Fibroblast of skin of right quadriceps (primary cell): ENCODE results near the gene STARD7.
"Not testable (repeated sequence)": the region's sequence is repeated elsewhere in the genome, so short reads cannot be mapped to it uniquely, and the experiment has no call there.

Source experiments
- DNase-seq: peaks from one replicate; pipeline ENCODE4 v3.0.0-alpha.2; 2013

STARD7 gene, protein sequence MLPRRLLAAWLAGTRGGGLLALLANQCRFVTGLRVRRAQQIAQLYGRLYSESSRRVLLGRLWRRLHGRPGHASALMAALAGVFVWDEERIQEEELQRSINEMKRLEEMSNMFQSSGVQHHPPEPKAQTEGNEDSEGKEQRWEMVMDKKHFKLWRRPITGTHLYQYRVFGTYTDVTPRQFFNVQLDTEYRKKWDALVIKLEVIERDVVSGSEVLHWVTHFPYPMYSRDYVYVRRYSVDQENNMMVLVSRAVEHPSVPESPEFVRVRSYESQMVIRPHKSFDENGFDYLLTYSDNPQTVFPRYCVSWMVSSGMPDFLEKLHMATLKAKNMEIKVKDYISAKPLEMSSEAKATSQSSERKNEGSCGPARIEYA

DNA sequence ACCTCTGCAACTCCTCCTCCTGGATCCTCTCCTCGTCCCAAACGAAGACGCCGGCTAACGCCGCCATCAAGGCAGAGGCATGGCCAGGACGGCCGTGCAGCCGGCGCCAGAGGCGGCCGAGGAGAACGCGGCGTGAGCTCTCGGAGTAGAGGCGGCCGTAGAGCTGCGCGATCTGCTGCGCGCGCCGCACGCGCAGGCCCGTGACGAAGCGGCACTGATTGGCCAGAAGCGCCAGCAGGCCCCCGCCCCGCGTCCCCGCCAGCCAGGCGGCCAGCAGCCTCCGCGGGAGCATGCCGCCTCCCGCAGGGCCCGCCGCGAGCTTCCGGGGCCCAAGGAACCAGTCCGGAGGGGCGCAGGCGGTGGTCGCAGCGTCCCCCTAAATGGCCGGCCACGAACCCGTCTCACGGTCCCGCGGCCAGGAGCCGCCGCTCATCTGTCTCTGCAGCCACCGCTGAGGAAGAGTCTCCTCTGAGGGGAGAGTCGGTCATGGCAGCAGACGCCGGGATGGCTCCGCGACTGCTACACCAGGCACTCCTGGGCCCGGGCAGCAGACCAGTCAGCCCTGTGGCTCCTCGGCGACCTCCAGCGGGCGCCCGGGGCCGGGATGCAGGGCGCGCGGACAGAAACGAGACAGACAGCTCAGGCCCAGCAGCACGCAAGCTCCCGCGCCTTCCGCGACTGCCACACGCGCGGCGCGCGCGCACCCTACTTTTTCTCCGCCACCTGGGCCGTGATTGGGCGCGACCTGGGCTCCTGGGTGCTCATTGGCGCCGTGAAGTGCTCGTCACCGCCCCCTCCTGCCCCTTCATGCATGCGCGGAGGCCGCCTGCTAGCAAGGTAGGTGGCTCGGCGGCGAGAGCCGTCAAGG, at the start of gene STARD7:
Gene STARD7 (minus strand): TSS at position 685 of the 868 bp plus-strand sequence. CDS start 393 bp downstream, at position 292.
- peak; percentile 98 for DNase-seq

DNA sequence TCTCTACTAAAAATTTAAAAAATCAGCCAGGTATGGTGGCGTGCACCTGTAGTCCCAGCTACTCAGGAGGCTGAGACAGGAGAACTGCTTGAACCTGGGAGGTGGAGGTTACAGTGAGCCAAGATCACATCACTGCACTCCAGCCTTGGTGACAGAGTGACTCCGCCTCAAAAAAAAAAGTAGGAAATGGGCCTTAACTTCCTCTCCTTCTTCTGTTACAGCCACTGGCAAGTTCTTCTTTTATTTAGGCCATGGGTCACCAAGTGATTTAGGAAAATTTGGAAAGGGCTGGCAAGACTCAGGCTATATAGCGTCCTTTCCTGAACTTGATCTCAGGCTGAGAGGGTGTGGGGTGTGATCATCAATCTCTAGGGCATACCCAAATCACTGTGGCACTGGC, 49.1 kb upstream of the STARD7 start:
- DNase-seq = not testable (repeated sequence)

DNA sequence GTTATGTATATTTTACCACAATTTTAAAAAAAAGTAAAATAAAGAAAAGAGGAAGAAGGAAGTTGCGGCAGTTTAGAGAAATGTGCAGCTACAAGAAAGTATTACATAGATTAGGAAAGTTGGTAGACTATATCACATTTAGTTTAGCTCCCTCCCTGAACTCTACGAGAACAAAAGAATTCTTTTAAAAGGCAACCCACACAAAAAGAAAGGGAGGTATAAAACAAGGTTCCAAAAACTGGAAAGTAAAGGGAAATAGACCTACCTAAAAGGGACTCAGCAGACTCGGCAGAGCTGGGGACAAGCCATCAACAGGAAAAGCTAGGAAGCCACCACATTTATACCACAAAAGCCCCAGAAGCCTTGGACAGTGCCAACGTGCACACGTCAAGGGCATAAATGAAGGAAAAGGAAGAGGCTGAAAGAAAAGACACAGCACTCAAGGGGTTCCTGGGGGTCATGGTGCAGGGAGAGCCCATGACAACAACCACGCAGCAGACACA, 48.0 kb upstream of the STARD7 start:
- no peak for DNase-seq

DNA sequence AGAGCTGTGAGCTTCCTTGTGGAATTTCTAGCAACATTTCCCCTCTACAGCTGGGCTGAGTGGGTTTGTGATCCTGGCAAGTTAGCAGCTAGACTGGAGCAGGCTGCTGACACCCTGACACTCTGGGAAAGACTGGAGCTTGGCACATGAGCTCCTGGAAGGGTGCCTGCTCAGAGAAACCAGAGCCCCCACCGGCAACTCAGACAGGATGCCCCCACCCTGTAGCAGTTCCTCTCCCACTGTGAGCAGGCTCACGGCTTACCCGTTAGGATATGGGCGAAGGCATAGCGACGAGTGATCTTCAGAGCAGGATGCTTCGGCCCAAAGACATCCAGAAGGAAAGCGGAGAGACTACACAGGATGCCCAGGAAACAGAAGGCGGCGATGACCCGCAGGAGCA, 45.9 kb upstream of the STARD7 start:
- no peak for DNase-seq

DNA sequence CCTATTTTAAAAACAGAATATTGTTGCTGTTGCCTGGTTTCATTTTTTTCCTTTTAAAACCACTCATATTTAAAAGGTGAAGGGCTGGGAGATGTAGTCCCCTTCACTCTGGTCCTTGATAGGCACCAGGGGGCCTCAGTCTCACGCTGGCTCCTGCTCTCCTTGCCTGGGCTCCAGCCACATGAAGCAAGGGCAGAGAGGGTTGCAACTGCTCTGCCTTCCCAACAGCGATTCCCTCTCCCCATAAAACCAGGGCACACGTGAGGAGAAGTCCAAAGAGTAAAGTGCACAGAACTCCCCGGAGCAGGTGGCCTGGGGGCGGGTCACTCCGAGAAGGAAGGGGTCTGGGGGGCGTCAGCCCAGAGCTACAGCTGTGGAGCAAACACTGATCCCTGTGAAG, 44.4 kb upstream of the STARD7 start:
- DNase-seq = no peak

DNA sequence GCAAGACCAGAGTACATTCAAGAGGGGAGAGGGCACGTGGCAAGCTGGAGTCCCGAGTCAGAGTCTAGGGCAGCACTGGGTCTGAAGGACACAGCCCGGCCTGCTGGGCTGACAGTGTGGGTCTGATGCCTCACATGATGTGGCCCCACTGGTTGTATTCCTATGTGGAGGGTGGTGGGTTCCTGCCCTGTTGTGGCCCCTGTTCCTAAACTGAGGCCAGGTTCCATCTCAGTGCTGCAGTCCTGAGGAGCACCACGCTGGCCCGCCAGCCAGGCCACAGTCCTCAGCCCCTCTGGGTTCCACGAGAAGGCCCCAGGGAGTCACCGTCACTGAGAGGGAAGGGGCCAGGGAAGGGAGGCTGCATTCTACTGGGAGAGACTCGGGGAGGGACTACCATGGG, 43.9 kb upstream of the STARD7 start:
- no peak for DNase-seq

DNA sequence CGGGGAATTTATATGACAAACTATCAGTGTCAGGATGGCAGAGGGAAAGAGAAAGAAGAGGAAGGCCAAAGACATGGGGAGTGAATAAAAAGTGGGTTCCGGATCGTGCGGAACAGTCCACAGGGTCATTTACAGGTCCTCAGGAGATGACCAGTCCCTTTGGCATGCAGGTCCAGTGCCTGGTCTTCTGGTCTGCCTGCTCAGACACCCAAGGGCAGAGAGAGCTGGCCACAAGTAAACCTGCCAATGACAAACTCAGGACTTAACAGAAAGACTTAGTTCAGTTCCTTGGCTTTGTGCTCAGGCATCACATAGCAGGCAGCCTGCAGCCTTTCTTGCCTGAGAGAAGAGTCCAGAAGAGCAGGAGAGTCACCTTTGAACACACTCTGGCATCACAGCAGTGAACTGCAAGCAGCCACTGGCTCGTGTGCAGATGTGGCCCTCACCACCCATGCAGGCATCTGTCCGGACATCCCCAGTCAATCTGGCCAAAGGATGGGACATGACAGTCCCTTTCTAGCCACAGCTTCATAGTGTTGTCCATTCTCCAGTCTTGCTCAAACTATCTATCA, 43.2 kb upstream of the STARD7 start:
- peak; percentile 73 for DNase-seq

DNA sequence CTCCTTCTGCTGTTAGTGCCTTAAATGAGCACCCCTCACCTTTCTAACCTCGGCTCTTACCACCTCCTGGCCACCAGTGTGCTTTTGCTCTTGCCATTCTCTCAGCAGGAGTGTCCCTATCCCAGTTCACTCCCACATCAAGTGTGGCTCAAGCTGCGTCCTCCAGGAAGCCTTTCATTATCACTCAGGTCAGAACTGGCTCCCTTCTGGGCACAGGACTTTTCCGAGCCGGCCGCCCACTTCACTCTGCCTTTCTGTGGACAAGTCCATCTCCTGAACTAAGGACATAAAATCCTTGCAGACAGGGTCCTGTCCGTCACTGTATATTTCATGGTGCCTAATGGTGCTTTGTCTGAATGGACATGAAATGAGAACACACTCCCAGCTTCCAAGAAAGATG, 41.6 kb upstream of the STARD7 start:
- no peak for DNase-seq

DNA sequence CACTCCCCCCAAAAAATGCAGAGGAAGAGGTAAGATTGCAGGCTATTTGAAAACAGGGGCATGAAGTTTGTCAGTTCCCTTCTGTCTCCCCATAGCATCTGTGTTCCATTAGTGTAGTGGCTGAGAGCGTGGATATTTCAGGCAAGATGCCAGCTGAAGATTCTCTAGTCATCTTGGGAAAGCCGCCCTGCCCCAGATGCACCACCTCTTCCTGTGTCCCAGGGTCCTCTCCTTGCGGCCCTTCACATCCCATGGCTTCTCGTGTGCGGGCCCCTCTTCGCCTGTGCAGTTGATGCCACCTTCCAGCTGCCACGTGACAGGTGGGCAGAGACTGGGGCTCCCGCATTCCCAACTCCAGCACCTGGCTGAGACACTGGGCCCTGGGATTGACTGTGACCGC, 41.0 kb upstream of the STARD7 start:
- DNase-seq = peak; percentile 89

DNA sequence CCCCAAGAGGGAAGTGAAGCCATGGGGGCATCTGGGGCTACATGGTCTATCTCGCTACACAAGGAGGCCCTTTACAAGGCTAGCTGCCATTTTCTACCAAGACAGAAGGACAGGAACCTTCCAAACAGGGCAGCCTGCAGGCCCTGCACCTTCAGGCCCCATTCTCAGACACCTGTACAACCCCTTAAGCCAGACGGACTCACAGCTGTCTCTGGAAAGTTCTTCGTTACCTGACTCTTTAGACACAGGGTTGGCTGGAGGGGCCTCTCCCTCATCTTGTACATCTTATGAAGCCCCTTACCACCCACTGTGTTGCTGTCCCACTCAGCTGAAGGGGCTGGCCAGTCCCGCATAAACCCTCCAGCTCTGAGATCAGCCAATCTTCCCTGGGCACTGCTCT, 40.0 kb upstream of the STARD7 start:
- DNase-seq = no peak

DNA sequence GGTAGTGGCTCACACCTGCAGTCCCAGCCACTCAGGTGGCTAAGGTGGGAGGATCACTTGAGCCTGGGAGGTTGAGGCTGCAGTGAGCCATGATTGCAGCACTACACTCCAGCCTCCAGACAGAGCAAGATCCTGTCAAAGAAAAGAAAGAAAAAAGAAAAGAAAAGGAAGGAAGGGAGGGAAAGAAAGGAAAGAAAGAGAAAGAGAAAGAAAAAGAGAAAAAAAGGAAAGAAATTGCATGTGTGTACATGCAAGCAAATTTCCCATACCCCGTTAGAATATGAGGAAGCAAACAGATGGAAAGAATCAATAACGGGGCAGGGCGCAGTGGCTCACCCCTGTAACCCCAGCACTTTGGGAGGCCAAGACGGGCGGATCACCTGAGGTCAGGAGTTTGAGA, 39.3 kb upstream of the STARD7 start:
- DNase-seq = no peak

DNA sequence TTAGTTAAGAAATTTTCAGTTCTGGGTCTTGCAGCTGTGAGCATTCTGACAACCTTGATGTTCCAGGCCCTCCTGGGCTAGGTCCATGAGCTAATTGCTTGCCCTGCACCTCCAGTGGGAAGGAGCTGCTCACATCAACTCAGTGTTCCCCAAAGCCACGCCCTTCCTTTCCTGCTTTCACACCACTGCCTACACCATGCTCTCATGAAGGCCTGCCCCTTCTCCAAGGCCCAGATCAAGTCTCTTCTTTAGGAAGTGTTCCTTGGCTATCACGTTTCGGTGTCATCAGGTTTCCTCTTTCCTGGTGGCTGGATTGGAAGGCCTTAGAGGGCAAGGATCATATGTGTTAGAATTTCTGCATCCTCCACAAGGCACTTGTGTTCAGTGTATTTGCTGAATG, 38.4 kb upstream of the STARD7 start:
- DNase-seq = no peak

DNA sequence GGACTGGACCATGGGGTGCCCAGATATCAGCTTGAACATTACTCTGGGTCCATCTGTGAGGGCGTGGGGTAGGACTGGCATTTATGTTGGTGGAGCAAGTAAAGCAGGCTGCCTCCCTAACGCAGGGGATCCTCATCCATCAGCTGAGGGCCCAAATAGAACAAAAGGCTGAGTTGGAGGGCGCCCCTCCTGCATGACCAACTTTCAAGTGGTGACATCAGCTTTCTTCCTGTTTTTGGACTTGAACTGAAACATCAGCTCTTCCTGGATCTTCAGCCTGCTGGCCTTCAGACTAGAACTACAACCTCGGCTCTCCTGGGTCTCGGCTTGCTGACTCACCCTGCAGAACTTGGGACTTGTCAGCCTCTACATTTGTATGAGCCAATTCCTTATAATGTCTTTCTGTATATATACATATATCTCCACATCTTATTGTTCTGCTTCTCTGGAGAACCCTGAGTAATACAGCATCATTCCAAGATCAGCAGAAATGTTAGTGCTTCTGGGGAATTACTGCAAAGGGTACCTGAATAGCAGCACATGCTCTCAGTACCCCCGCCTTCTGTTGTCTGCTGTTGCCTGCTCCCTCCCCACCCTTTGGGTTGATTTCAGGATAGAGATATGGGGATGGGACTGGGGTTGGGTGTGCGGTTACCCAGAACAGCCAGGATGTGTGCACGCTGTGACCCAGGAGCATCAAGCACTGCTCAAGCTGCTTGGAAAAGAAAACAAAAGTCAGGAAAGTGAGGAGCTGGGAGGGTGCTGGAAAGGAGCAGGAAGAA, 37.2 kb upstream of the STARD7 start:
- DNase-seq = peak; percentile 23

DNA sequence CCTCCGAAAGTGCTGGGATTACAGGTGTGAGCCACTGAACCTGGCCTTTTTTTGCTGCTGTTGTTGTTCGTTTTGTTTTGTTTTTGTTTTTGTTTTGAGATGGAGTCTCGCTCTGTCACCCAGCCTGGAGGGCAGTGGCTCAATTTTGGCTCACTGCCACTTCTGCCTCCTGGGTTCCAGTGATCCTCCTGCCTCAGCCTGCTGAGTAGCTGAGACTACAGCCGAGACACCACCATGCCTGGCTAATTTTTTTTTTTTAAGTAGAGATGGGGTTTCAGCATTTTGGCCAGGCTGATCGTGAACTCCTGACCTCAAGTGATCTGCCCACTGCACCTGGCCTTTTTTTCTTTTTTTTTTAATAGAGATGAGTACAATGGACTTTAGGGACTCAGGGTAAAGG, 35.2 kb upstream of the STARD7 start:
- no peak for DNase-seq

DNA sequence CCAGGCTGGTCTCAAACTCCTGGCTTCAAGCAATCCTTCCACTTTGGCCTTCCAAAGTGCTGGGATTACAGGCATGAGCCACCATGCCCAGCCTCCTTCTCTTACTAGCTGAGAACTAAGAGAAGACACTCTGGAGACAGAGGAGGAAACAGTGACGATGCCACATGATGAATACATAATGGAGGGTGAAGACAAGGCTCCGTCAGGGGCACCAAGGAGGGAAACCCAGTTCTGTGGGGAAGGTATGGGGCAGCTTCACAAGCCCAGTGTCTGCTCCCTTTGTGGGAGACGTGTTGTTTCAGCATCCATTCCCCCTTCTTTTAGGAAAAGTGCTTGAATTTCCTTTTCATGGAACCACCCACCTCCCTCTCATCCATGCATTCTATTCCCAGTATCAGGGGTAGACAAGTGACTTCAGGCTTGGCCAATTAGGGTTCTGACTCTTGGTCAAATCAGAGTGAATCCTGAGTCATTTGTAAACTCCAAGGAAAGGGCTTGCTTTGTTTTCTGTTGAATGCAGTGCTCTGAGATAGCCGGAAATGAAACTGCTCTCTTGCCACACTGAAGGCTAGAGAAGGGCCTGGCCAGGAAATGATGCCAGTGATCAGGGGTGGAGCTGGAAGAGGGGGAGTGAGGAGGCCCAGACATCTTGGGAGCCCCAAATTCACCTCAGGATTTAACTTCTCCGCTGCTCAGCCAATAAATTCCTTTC, 33.4 kb upstream of the STARD7 start:
- DNase-seq = peak; percentile 35

DNA sequence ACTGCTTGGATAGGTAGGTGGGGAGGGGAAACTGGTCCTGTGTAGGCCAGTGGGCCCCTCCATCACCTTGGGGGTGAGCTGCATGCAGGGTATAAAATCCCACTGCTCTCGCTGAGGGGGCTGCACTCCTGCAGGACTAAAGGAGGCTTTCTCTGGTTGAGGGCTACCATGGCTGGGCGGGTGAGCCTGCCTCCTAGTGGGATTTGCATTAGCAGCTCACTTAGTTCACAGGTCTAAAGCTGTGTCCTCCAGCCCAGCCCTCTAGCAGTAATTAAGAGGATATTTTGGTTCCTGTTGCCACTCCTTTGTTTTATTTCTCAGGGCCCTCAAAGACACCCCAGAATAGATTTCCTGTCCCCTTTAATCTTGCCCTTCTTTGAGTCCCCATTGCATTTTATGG, 32.6 kb upstream of the STARD7 start:
- no peak for DNase-seq

DNA sequence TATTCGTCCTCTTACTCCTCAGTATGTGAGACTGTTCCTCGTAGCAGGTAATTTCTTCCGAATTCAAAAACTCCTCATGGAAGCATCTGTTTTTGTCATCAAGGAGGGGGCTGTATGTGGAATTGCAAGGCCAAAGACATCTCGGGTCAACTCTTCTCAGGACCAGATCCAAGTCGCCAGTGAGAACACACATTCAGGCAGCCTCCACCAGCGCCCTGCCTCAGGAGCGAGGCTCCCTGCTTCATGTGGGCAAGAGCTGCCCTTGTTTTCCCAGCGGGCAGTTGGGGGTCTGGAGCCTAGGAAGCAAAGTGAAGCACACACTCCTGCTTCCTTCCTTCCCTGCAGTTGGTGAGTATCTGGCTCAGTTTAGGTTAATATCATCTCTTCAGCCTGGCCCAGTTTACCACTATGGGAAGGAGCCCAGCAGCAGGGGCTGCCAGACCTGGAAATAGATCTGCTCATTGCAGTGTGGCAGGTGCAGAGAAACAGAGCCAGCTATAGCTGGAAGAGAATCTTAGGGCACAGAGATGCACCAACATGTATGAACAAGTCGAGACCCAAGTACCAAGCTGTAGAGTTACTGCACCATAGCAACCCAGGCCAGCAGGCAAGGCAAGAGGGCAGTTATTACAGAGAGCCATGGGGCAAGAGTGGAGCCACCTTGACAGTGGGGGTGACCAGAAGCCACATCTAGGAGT, 31.9 kb upstream of the STARD7 start:
- no peak for DNase-seq

DNA sequence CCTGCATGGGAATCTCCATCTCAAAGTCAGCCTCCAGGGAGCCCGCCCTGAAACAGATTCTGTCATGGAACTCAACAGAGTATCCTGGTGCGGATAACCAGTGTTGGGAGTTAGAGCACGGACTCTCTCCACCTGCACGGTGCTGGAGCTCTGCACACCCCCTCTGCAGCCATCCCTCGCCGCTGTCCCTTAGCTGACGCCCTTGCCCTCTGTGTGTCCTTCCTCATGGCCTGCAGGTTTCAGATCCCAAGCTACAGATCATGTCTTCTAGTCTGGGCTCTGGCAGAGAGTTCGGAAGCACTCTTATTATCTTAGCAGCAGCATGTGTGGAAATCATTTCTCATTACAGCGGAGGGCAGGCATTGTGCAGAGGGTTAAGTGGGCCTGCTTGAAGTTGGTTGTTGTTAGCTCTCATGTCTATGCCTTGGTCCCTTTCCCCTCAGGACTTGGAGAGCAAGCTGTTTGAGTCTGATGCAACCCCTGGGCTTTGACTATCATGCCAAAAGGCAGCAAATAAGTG, 31.2 kb upstream of the STARD7 start:
- no peak for DNase-seq

DNA sequence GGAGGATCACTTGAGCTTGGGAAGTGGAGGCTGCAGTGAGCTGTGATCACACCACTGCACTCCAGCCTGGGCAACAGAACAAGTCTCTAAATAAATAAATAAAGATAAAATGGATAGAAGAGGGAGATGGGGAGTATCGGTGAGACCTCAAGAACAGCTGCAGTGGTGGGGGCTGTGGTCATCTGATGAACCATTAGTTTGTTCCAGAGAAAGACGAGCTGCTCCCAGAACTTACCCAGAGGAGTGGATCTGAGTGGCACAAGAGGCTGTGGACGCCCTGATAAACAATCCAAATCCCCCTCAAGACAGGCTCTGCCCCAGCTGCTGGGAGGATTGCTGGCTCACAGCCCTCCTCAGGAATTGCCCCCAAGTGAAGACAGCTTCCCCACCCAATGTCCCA, 30.5 kb upstream of the STARD7 start:
- no peak for DNase-seq

DNA sequence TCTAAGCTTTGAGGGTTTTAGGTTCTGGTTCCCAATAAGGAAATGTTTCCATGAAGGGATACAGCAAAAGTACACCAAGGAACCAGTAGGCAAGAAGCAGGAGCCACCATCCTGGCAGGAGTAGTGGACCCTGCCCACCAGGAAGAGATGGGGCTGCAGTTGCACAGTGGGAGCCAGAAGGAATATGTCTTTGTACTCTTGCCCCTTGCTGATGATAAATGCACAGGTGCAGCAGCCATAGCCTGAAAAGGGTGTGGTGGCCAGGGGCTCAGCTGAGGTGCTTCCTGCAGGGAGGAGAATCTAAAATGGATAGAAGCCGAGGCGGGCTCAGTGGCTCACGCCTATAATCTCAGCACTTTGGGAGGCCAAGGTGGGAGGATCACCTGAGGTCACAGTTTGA, 29.6 kb upstream of the STARD7 start:
- DNase-seq = no peak

DNA sequence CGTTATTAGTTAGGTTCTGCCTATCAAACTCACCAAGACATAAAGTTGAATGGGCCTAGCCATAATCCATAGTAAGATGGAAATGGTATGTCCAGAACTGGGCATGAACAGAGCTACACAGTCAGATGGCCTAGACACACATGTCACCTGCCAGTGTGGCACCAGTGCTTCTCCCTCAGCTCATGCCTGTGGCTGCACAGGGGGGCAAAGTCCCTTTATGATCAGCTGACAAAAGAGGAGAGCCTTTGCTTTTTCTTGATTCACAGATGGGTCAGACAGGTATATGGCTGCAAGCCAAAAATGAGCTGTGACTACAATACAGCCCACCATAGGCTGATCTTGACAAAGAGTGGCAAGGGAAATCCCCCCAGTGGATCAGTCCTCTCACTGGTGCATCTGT, 28.3 kb upstream of the STARD7 start:
- DNase-seq = no peak
